GM21576 (cell line): ENCODE results near the gene LRP1B.

Source experiments
- ATAC-seq: cut with Tn5 transposase; IDR thresholded peaks from one replicate; pipeline ENCODE4 v1.9.1; 2021; ENCODE audit warnings: mild to moderate bottlenecking, moderate library complexity; ENCODE audit not compliant: unreplicated experiment

The LRP1B gene

GRCh38 chr2:141524777-141525176 is 606.0 kb downstream of the LRP1B start:
- no peak for ATAC-seq

GRCh38 chr2:141523199-141523598 is 607.6 kb downstream of the LRP1B start:
- no peak for ATAC-seq

- no peak for ATAC-seq
Observed at GRCh38 chr2:141522702-141523101, 608.1 kb downstream of the LRP1B start.

- no peak for ATAC-seq
Observed at GRCh38 chr2:141522048-141522447, 608.8 kb downstream of the LRP1B start.

- no peak for ATAC-seq
Observed at GRCh38 chr2:141519906-141520305, 610.9 kb downstream of the LRP1B start.

GRCh38 chr2:141517852-141518421 is 612.9 kb downstream of the LRP1B start:
- ATAC-seq: no peak

- no peak for ATAC-seq
Observed at GRCh38 chr2:141517180-141517851, 613.5 kb downstream of the LRP1B start.

- no peak for ATAC-seq
Observed at GRCh38 chr2:141515931-141516330, 614.9 kb downstream of the LRP1B start.

- peak; percentile 100 for ATAC-seq
Observed at GRCh38 chr2:141513853-141514252, 617.0 kb downstream of the LRP1B start.

GRCh38 chr2:141508806-141509595 is 621.8 kb downstream of the LRP1B start:
- ATAC-seq: no peak

- no peak for ATAC-seq
Observed at GRCh38 chr2:141508086-141508752, 622.6 kb downstream of the LRP1B start.

- no peak for ATAC-seq
Observed at GRCh38 chr2:141506135-141506534, 624.7 kb downstream of the LRP1B start.

GRCh38 chr2:141501752-141502151 is 629.1 kb downstream of the LRP1B start:
- ATAC-seq: no peak

- ATAC-seq: no peak
Observed at GRCh38 chr2:141499123-141499522, 631.7 kb downstream of the LRP1B start.

- no peak for ATAC-seq
Observed at GRCh38 chr2:141498561-141498960, 632.3 kb downstream of the LRP1B start.

GRCh38 chr2:141497272-141497671 is 633.5 kb downstream of the LRP1B start:
- ATAC-seq: no peak

- no peak for ATAC-seq
Observed at GRCh38 chr2:141496810-141497209, 634.0 kb downstream of the LRP1B start.

GRCh38 chr2:141493936-141494335 is 636.9 kb downstream of the LRP1B start:
- no peak for ATAC-seq

- no peak for ATAC-seq
Observed at GRCh38 chr2:141492816-141493215, 638.0 kb downstream of the LRP1B start.

GRCh38 chr2:141490886-141491285 is 639.9 kb downstream of the LRP1B start:
- no peak for ATAC-seq

- no peak for ATAC-seq
Observed at GRCh38 chr2:141482697-141483096, 648.1 kb downstream of the LRP1B start.
